Endothelial cell of umbilical vein (primary cell): Measurements from ENCODE around the gene APOD.

Source experiments
- CTCF ChIP-seq, 2 donors: IDR thresholded peaks; 1 replicate in 1 of 2; 2 replicates in 1 of 2; pipeline ENCODE4 v1.5.1; 2011; ENCODE audit warnings: low read length in 2 of 2, mild to moderate bottlenecking in 2 of 2, moderate library complexity in 2 of 2, control low read depth in 1 of 2, inconsistent platforms in 1 of 2, low read depth in 1 of 2; ENCODE audit not compliant: insufficient read depth in 1 of 2; ENCODE audit errors: extremely low read depth in 1 of 2
- EZH2 ChIP-seq: IDR thresholded peaks from 2 replicates; pipeline ENCODE4 v1.6.1; 2012; ENCODE audit warnings: borderline replicate concordance, low read depth, mild to moderate bottlenecking, moderate library complexity, low read length, inconsistent platforms; ENCODE audit not compliant: severe bottlenecking
- FOS ChIP-seq: IDR thresholded peaks from 2 replicates; pipeline ENCODE4 v1.6.1; 2011; ENCODE audit warnings: mild to moderate bottlenecking, low read length, moderate library complexity, borderline replicate concordance; ENCODE audit not compliant: insufficient read depth
- GATA2 ChIP-seq: IDR thresholded peaks from 2 replicates; pipeline ENCODE4 v1.7.0; 2011; ENCODE audit warnings: low read depth, mild to moderate bottlenecking, moderate library complexity, mixed read lengths, low read length; ENCODE audit not compliant: insufficient read length, insufficient read depth
- JUN ChIP-seq: IDR thresholded peaks from 2 replicates; pipeline ENCODE4 v1.6.1; 2011; ENCODE audit warnings: borderline replicate concordance, low read depth; ENCODE audit not compliant: insufficient read length, insufficient read depth
- MAX ChIP-seq: IDR thresholded peaks from 2 replicates; pipeline ENCODE4 v1.6.1; 2011; ENCODE audit not compliant: insufficient read depth, insufficient read length
- MYC ChIP-seq: IDR thresholded peaks from one replicate; pipeline ENCODE4 v1.6.1; 2011; ENCODE audit warnings: mild to moderate bottlenecking, low read depth, low read length
- POLR2A ChIP-seq: IDR thresholded peaks from 2 replicates; pipeline ENCODE4 v1.6.1; 2012; ENCODE audit warnings: low read depth, mild to moderate bottlenecking, control low read depth, low read length
- POLR2AphosphoS5 ChIP-seq: IDR thresholded peaks from 2 replicates; pipeline ENCODE4 v1.6.1; 2012; ENCODE audit warnings: low read depth, mild to moderate bottlenecking, control low read depth, low read length, moderate library complexity; ENCODE audit not compliant: insufficient read depth

GRCh38 chr3:195532345-195532744 is 51.4 kb downstream of the APOD start:
- TF ChIP-seq MAX (no peak), POLR2AphosphoS5 (no peak), POLR2A (no peak), CTCF (IDR thresholded peaks at IDR 0.05; ENCODE audit: extremely low read depth in 1 of 2, insufficient read depth in 1 of 2, low read depth in 1 of 2, low read length in 2 of 2) (no peak), EZH2 (no peak), MYC (no peak), GATA2 (no peak), JUN (no peak), FOS (no peak)
